ENCODE data around the gene MT1G.

DNA sequence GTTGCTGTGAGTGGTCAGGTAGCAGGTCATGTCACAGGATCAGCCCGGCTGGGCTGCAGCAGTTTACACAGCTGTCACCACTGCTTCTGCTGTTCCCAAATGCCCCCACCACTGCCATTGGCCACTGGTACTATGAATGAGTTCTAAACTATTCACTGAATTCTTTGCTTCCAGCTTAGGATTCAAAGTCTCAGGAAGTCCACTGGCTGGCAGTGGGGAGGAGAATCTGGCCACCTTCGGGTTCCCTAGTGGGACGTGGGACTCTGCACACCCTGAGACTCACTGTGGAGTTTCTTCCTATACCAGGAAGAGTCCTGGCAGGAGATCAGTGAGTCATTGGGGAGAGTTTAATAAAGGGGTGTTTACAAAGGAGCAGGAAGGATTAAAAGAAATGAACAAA is 21.3 kb upstream of the MT1G start:
- TF ChIP-seq, protein P1, sequence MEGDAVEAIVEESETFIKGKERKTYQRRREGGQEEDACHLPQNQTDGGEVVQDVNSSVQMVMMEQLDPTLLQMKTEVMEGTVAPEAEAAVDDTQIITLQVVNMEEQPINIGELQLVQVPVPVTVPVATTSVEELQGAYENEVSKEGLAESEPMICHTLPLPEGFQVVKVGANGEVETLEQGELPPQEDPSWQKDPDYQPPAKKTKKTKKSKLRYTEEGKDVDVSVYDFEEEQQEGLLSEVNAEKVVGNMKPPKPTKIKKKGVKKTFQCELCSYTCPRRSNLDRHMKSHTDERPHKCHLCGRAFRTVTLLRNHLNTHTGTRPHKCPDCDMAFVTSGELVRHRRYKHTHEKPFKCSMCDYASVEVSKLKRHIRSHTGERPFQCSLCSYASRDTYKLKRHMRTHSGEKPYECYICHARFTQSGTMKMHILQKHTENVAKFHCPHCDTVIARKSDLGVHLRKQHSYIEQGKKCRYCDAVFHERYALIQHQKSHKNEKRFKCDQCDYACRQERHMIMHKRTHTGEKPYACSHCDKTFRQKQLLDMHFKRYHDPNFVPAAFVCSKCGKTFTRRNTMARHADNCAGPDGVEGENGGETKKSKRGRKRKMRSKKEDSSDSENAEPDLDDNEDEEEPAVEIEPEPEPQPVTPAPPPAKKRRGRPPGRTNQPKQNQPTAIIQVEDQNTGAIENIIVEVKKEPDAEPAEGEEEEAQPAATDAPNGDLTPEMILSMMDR (IDR thresholded peaks at IDR 0.05), result no peak
- no peak for TF ChIP-seq POLR2A (IDR thresholded peaks at IDR 0.05)

Measured in adrenal gland (tissue), 5 donors.